H1 (cell line): ENCODE measurements around the gene SYT14. TPM values are rescaled to one million over a fixed set of nuclear protein-coding genes. Genes with fewer than 3 reads are reported as not detected.

Experiments
- CTCF ChIA-PET: fragments of 300-600 bp; sonication (Branson Sonifier 250); formaldehyde crosslinking; loops from one replicate; lab custom pipeline; 2021; ENCODE audit not compliant: partially characterized antibody; lab: Charles Lee
- POLR2A ChIA-PET: fragments of 300-600 bp; sonication (Branson Sonifier 250); formaldehyde crosslinking; loops from one replicate; lab custom pipeline; 2021; ENCODE audit warnings: inconsistent platforms; ENCODE audit not compliant: partially characterized antibody; lab: Charles Lee
- DNase-seq, 2 experiments: peaks; one replicate each; pipeline versions ENCODE4 v3.0.0 to v3.0.0-alpha.2; 2010 to 2022; ENCODE audit warnings: low spot score in 2 of 2, low read depth in 1 of 2, mixed read lengths in 1 of 2
- FAIRE-seq: peaks from 2 replicates; lab custom pipeline; 2011; peaks lifted over from hg19 to GRCh38; lab: Jason Lieb, UNC
- H2AFZ ChIP-seq: 2 replicates; pipeline ENCODE4 v1.8.1; 2012; ENCODE audit warnings: low read length, inconsistent platforms
- H2AK5ac ChIP-seq: 2 replicates; pipeline ENCODE4 v1.6.1; 2013; ENCODE audit warnings: low read depth, low read length
- H2BK120ac ChIP-seq: replicated peaks from 2 replicates; pipeline ENCODE3; 2013; ENCODE audit warnings: low read depth, low read length, inconsistent platforms
- H2BK12ac ChIP-seq: 2 replicates; pipeline ENCODE4 v1.6.1; 2013; ENCODE audit warnings: low read depth, low read length
- H2BK15ac ChIP-seq: 2 replicates; pipeline ENCODE4 v1.6.1; 2013; ENCODE audit warnings: low read length
- H2BK20ac ChIP-seq: 2 replicates; pipeline ENCODE4 v1.6.1; 2013; ENCODE audit warnings: low read length
- H2BK5ac ChIP-seq: 2 replicates; pipeline ENCODE4 v1.6.1; 2013; ENCODE audit warnings: low read depth, low read length
- H3K14ac ChIP-seq: 2 replicates; pipeline ENCODE4 v1.6.1; 2013; ENCODE audit warnings: inconsistent platforms; ENCODE audit not compliant: insufficient read length
- H3K18ac ChIP-seq: 2 replicates; pipeline ENCODE4 v1.6.1; 2013; ENCODE audit warnings: low read length; ENCODE audit errors: extremely low read depth
- H3K23ac ChIP-seq: 2 replicates; pipeline ENCODE4 v1.6.1; 2013; ENCODE audit warnings: inconsistent platforms; ENCODE audit not compliant: insufficient read length
- H3K23me2 ChIP-seq: 2 replicates; pipeline ENCODE4 v1.6.1; 2013; ENCODE audit warnings: low read depth, low read length
- H3K27ac ChIP-seq: 2 replicates; pipeline ENCODE4 v1.6.1; 2011; ENCODE audit warnings: low read depth, low read length, inconsistent platforms
- H3K27me3 ChIP-seq, 4 experiments: replicated peaks in 1 of 4; 1 replicate in 1 of 4; 2 replicates in 3 of 4; pipeline versions ENCODE4 v1.6.1 to v1.8.1; 2011 to 2013; ENCODE audit warnings: low read length in 3 of 4, mild to moderate bottlenecking in 3 of 4, inconsistent platforms in 2 of 4, mixed read lengths in 2 of 4, moderate library complexity in 1 of 4; ENCODE audit not compliant: control insufficient read depth in 3 of 4, insufficient read depth in 3 of 4; ENCODE audit errors: extremely low read depth in 1 of 4
- H3K36me3 ChIP-seq, 4 experiments: 2 replicates each; pipeline versions ENCODE4 v1.6.1 to v1.8.1; 2011 to 2013; ENCODE audit warnings: mild to moderate bottlenecking in 4 of 4, low read length in 3 of 4, moderate library complexity in 2 of 4, control low read depth in 1 of 4, inconsistent platforms in 1 of 4; ENCODE audit not compliant: insufficient read depth in 4 of 4, control insufficient read depth in 2 of 4
- H3K4ac ChIP-seq: replicated peaks from 2 replicates; pipeline ENCODE3; 2013; ENCODE audit warnings: low read length, low read depth, mixed read lengths, inconsistent platforms; ENCODE audit not compliant: insufficient read length
- H3K4me1 ChIP-seq, 4 experiments: replicated peaks in 1 of 4; 1 replicate in 1 of 4; 2 replicates in 3 of 4; pipeline versions ENCODE4 v1.6.1 to v1.8.1; 2011 to 2013; ENCODE audit warnings: low read length in 3 of 4, inconsistent platforms in 2 of 4, mixed read lengths in 1 of 4; ENCODE audit not compliant: insufficient read depth in 4 of 4, control insufficient read depth in 3 of 4
- H3K4me2 ChIP-seq, 2 experiments: 2 replicates each; pipeline versions ENCODE4 v1.6.1 to v1.8.1; 2011 to 2013; ENCODE audit warnings: low read depth in 2 of 2, low read length in 2 of 2, control low read depth in 1 of 2, inconsistent platforms in 1 of 2, mild to moderate bottlenecking in 1 of 2; ENCODE audit not compliant: insufficient read depth in 1 of 2
- H3K4me3 ChIP-seq, 4 experiments: fragments of 200-600, 300-600 bp in 1 of 4; sonication (generic), shearing (Covaris generic), sonication (Bioruptor Twin) in 1 of 4; 2 replicates each; pipeline versions ENCODE4 v1.5.1 to v1.8.1; 2011 to 2016; ENCODE audit warnings: low read length in 4 of 4, low read depth in 3 of 4, control low read depth in 2 of 4, inconsistent platforms in 2 of 4, mild to moderate bottlenecking in 2 of 4, mixed read lengths in 1 of 4, moderate library complexity in 1 of 4; ENCODE audit not compliant: insufficient read depth in 2 of 4; ENCODE audit errors: extremely low read depth in 1 of 4
- H3K56ac ChIP-seq: replicated peaks from 2 replicates; pipeline ENCODE3; 2013; ENCODE audit warnings: low read depth, mild to moderate bottlenecking, mixed read lengths, low read length, inconsistent platforms; ENCODE audit not compliant: insufficient read length
- H3K79me1 ChIP-seq: 2 replicates; pipeline ENCODE4 v1.6.1; 2013; ENCODE audit warnings: low read depth, low read length, control low read depth
- H3K79me2 ChIP-seq, 2 experiments: 2 replicates each; pipeline versions ENCODE4 v1.6.1 to v1.8.1; 2012 to 2013; ENCODE audit warnings: low read length in 2 of 2, mild to moderate bottlenecking in 2 of 2, inconsistent platforms in 1 of 2; ENCODE audit not compliant: insufficient read depth in 2 of 2, control insufficient read depth in 1 of 2
- H3K9ac ChIP-seq, 4 experiments: replicated peaks in 1 of 4; 1 replicate in 1 of 4; 2 replicates in 3 of 4; pipeline versions ENCODE4 v1.6.1 to v1.8.1; 2011 to 2013; ENCODE audit warnings: low read depth in 3 of 4, low read length in 3 of 4, control low read depth in 2 of 4, mild to moderate bottlenecking in 2 of 4, moderate library complexity in 2 of 4, inconsistent platforms in 1 of 4; ENCODE audit errors: extremely low read depth in 1 of 4
- H3K9me3 ChIP-seq, 2 experiments: 2 replicates each; pipeline versions ENCODE4 v1.6.1 to v1.8.1; 2012 to 2013; ENCODE audit warnings: mild to moderate bottlenecking in 2 of 2, moderate library complexity in 2 of 2, control low read depth in 1 of 2, inconsistent platforms in 1 of 2, low read depth in 1 of 2, low read length in 1 of 2, mixed read lengths in 1 of 2; ENCODE audit not compliant: insufficient read depth in 2 of 2
- H4K20me1 ChIP-seq, 2 experiments: replicated peaks in 1 of 2; 2 replicates each; pipeline versions ENCODE3 to v1.8.1; 2011 to 2013; ENCODE audit warnings: inconsistent platforms in 2 of 2, low read length in 2 of 2, mild to moderate bottlenecking in 1 of 2; ENCODE audit not compliant: insufficient read depth in 2 of 2, control insufficient read depth in 1 of 2
- H4K5ac ChIP-seq: 2 replicates; pipeline ENCODE4 v1.6.1; 2013; ENCODE audit warnings: low read length, low read depth, mixed read lengths, inconsistent platforms; ENCODE audit not compliant: insufficient read length
- H4K8ac ChIP-seq: 2 replicates; pipeline ENCODE4 v1.8.0; 2013; ENCODE audit warnings: mild to moderate bottlenecking, moderate library complexity, low read length, inconsistent platforms; ENCODE audit not compliant: insufficient read depth; ENCODE audit errors: extremely low read depth
- H4K91ac ChIP-seq: replicated peaks from 2 replicates; pipeline ENCODE3; 2013; ENCODE audit warnings: low read length, mixed read lengths, inconsistent platforms; ENCODE audit not compliant: insufficient read length
- GABPA ChIP-seq: IDR thresholded peaks from 2 replicates; pipeline ENCODE4 v1.6.1; 2011; ENCODE audit warnings: mild to moderate bottlenecking, low read length, moderate library complexity, borderline replicate concordance; ENCODE audit not compliant: insufficient read depth
- WGBS, 2 experiments: shearing (Covaris generic) in 1 of 2; methylation state at CpG; one replicate each; pipeline versions ENCODE4 v1.1.6 to v1.1.7; 2013 to 2015; ENCODE audit warnings: low lambda C conversion rate in 2 of 2, mixed read lengths in 2 of 2, inconsistent platforms in 1 of 2, low coverage in 1 of 2, missing lambda C conversion rate in 1 of 2; ENCODE audit not compliant: insufficient replicate concordance in 2 of 2, insufficient coverage in 1 of 2, insufficient read length in 1 of 2; ENCODE audit errors: extremely low coverage in 1 of 2, missing lambda C conversion rate in 1 of 2; 5-methylcytosine and 5-hydroxymethylcytosine counted together
- polyA plus RNA-seq, 7 experiments: library from polyadenylated mRNA; depleted of rRNA in 3 of 7; stranded (reverse) in 5 of 7; unstranded in 2 of 7; fragments of >200 nt in 5 of 7; fragments of 200-250 nt in 2 of 7; gene quantifications; 1 replicate in 5 of 7; 2 replicates in 1 of 7; 4 replicates in 1 of 7; pipeline versions ENCODE4 v1.2.1 to v1.2.3, GENCODE V29; 2011 to 2013; ENCODE audit warnings: missing spikeins in 2 of 7, mixed read lengths in 2 of 7
- total RNA-seq: library from RNA; stranded (reverse); fragmentation: NEBNext Ultra II Directional; extraction: Animal tissue kit (Norgen Biotek cat#: 25700); gene quantifications from 2 replicates; pipeline ENCODE4 v1.2.1, GENCODE V29; 2021

Gene SYT14
- total and polyA plus RNA-seq, 2 of the 8 experiments (the other 6 are each of a cell fraction or from before 2014, with no cell fraction given) = 2.3 to 18.4 TPM

- WGBS, 2 experiments = 86% methylated on average over 1 of the region's 1 CpG; no CpG with 5 or more reads in 1 of the 2 experiments
- FAIRE-seq (no peak), DNase-seq (no peak)
- Histone ChIP-seq H3K14ac (no peak overlapping the region), H2BK20ac (no peak overlapping the region), H2BK120ac (no peak overlapping the region), H3K4me1 (no peaks in the 10 kb centered on the region), H3K4me2 (no peak overlapping the region), H3K4ac (no peak overlapping the region), H2BK15ac (no peak overlapping the region), H4K5ac (no peak overlapping the region), H3K27me3 (no peaks in the 10 kb centered on the region), H3K27ac (no peak overlapping the region), H4K91ac (no peak overlapping the region), H3K23me2 (no peaks in the 10 kb centered on the region), H3K23ac (no peak overlapping the region), H3K9me3 (peaks cover 0 to 6% of the 10 kb centered on the region in 2 experiments; a peak in 1 of 4 replicates), H3K79me2 (no peaks in the 10 kb centered on the region), H3K79me1 (no peaks in the 10 kb centered on the region)
- POLR2A ChIA-PET = no interaction called here
- TF ChIP-seq GABPA = no peak
- TF ChIP-seq, all 59 proteins: peak for 0
- Histone ChIP-seq H2BK12ac (no peak overlapping the region), H3K4me3 (no peak overlapping the region), H4K8ac (no peak overlapping the region), H3K9ac (no peak overlapping the region), H3K18ac (no peak overlapping the region), H2AFZ (no peak overlapping the region), H2BK5ac (no peak overlapping the region), H3K36me3 (peaks cover 0 to 3% (median 1%) of the 10 kb centered on the region in 4 experiments; a peak in 2 of 8 replicates), H2AK5ac (no peak overlapping the region), H3K56ac (no peak overlapping the region), H4K20me1 (no peaks in the 10 kb centered on the region)
- CTCF ChIA-PET = no interaction called here
These were observed 161.9 kb downstream of the SYT14 start for GRCh38 chr1:210099921-210100320.
